Measurements from ENCODE around the gene NXN.

GRCh38 chr17:773467-774312 is 205.9 kb downstream of the NXN start:
- TF ChIP-seq CTCF (IDR thresholded peaks at IDR 0.05) (no peak), POLR2A (IDR thresholded peaks at IDR 0.05) (no peak), EP300 (IDR thresholded peaks at IDR 0.05) (no peak), POLR2AphosphoS5 (IDR thresholded peaks at IDR 0.05) (no peak)

Measured in gastroesophageal sphincter (tissue), 3 donors.